Measurements from ENCODE around the gene COPS4.
"Not testable (repeated sequence)": the region's sequence is repeated elsewhere in the genome, so short reads cannot be mapped to it uniquely, and the experiment has no call there.

COPS4 gene

DNA sequence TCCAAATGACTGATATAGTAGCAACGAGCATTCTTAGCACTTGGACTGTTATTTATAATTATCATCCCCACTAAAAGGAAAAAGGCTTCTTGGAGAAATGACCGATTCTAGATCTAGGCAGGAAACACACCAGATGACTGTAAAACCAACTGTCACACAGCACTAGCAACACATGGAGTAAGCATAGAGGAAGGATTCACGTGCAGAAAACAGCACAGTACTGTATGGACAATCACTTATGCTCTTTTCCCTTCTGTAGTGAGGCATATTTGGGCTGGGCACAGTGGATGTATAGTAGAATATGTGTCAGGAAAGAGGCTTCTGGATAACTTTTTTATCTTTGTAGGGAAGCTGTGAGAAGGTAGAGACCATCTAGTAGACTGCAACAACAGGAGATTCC, 6.0 kb upstream of the COPS4 start:
- H3K27ac ChIP-seq: no peak overlapping the region
- TF ChIP-seq ZFX (IDR thresholded peaks at IDR 0.05) (no peak), CTCF (conservative IDR thresholded peaks at IDR 0.05) (no peak)

DNA sequence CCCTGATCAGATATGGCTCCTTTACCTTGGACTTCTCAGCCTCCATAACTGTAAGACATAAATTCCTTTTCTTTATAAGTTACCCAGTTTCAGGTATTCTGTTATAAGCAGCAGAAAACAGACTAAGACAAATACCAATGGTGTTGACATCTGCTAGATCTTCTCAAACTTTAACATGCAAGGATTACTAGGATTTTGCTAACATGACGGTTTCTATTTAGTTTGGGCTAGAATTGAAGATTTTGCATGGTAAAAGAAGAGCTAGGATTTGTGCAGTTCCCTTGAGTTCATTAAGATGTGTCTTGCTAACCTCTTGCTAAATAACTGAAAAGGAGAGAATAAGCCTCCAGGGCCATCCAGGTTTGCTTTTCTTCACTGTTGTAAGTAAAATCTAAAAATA, 5.3 kb upstream of the COPS4 start:
- TF ChIP-seq ZFX (IDR thresholded peaks at IDR 0.05) (no peak), CTCF (conservative IDR thresholded peaks at IDR 0.05) (no peak)

DNA sequence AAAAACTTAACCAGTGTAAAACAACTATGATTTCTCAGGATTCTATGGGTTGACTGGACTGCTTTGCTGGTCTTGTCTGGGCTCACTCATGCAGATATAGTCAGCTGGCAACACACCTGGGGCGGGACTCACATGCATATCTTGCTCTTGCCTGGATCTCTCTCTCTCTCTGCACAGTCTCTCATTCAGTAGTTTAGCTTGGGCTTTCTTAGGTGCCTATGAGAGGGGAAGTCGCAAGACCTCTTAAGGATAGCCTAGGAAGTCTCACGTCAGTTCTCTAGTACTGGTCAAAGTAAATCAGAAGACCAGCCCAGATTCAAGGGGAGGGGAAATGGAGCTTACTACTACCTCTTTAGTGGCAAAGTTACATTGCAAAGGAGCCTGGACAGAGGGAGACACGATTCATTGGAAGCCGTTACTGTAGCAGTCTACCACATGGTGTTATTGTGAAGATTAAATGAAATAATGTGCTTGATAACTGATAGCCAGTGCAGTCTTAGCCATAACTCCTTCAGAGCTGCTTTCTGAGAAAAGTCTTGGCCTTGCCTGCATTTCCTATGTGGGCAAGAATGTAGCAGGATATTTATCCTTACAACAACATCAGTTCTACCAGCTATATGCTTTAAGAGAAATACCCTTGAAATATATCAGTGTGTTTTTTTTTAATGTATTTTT, 2.1 kb downstream of the COPS4 start:
- TF ChIP-seq ZFX (IDR thresholded peaks at IDR 0.05) (no peak), CTCF (conservative IDR thresholded peaks at IDR 0.05) (no peak)
- no peak overlapping the region for H3K27ac ChIP-seq

More for the DNA sequence above, 5.3 kb upstream of the COPS4 start:
- no peak overlapping the region for H3K27ac ChIP-seq

GRCh38 chr4:83040269-83040668, 5.3 kb downstream of the COPS4 start:
- no peak overlapping the region for H3K27ac ChIP-seq
- no peak for TF ChIP-seq CTCF (conservative IDR thresholded peaks at IDR 0.05)
- no peak for TF ChIP-seq ZFX (IDR thresholded peaks at IDR 0.05)

DNA sequence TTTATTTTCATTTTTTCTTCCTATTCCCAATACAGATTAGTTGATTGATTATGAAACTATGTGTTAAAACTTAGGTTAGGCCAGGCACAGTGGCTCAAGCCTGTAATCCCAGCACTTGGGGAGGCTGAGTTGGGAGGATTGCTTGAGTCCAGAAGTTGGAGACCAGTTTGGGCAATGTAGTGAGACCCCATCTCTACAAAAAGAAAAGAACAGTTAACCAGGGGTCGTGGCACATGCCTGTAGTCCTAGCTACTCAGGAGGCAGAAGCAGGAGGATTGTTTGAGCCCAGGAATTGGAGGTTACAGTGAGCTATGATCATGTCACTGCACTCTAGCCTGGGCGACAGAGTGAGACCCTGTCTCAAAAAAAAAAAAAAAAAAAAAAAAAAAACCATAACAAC, 8.2 kb downstream of the COPS4 start:
- not testable (repeated sequence) for H3K27ac ChIP-seq

- TF ChIP-seq CTCF (conservative IDR thresholded peaks at IDR 0.05) (no peak), ZFX (IDR thresholded peaks at IDR 0.05) (no peak)
These were observed 8.9 kb downstream of the COPS4 start for GRCh38 chr4:83043801-83044407.

GRCh38 chr4:83046693-83047473, 11.9 kb downstream of the COPS4 start:
- TF ChIP-seq CTCF (conservative IDR thresholded peaks at IDR 0.05): no peak
- no peak for TF ChIP-seq ZFX (IDR thresholded peaks at IDR 0.05)
- no peak overlapping the region for H3K27ac ChIP-seq

More at GRCh38 chr4:83043801-83044407, 8.9 kb downstream of the COPS4 start:
- H3K27ac ChIP-seq: no peak overlapping the region

- H3K27ac ChIP-seq: not testable (repeated sequence)
These were observed 13.8 kb downstream of the COPS4 start for GRCh38 chr4:83048781-83049180.

All from C4-2B (cell line).